ENCODE measurements around the gene ZHX3.

- TF ChIP-seq CTCF (IDR thresholded peaks at IDR 0.05) (no peak), POLR2A (IDR thresholded peaks at IDR 0.05; ENCODE audit: low read depth) (no peak), EP300 (IDR thresholded peaks at IDR 0.05) (no peak), POLR2AphosphoS5 (IDR thresholded peaks at IDR 0.05) (no peak)
These were observed 125.7 kb downstream of the ZHX3 start for GRCh38 chr20:41191562-41192500.

All from esophagus muscularis mucosa (tissue), 4 donors.